Heart left ventricle (tissue), 16 donors: Measurements from ENCODE around the gene SCAMP3. TPM values are rescaled to one million over a fixed set of nuclear protein-coding genes. Genes with fewer than 3 reads are reported as not detected.
"Not testable (repeated sequence)": the region's sequence is repeated elsewhere in the genome, so short reads cannot be mapped to it uniquely, and the experiment has no call there.

Source experiments
- ATAC-seq, 4 donors: fragments of 200-7000 bp; cut with Tn5 transposase; one replicate each; pipeline ENCODE4 v1.9.1; 2020 to 2022; ENCODE audit warnings: moderate library complexity in 4 of 4, mild to moderate bottlenecking in 3 of 4, moderate number of reproducible peaks in 1 of 4
- DNase-seq, 5 donors: peaks; one replicate each; pipeline ENCODE4 v3.0.0-alpha.2; 2020
- H3K27ac ChIP-seq, 12 donors: fragments of 200-600 bp; sonication (generic) in 4 of 12; one replicate each; pipeline versions ENCODE4 v1.5.0 to v1.8.0; 2016 to 2022; ENCODE audit warnings: mild to moderate bottlenecking in 2 of 12
- H3K27me3 ChIP-seq, 9 donors: fragments of 200-600 bp; sonication (generic) in 2 of 9; one replicate each; pipeline versions ENCODE4 v1.5.1 to v1.8.0; 2016 to 2022; ENCODE audit warnings: mild to moderate bottlenecking in 3 of 9
- H3K36me3 ChIP-seq, 9 donors: fragments of 200-600 bp; sonication (generic) in 2 of 9; one replicate each; pipeline versions ENCODE4 v1.5.0 to v1.8.0; 2018 to 2022; ENCODE audit warnings: mild to moderate bottlenecking in 2 of 9
- H3K4me1 ChIP-seq, 12 donors: fragments of 200-600 bp; sonication (generic) in 4 of 12; one replicate each; pipeline versions ENCODE4 v1.5.0 to v1.8.0; 2016 to 2022; ENCODE audit warnings: mild to moderate bottlenecking in 3 of 12
- H3K4me3 ChIP-seq, 12 donors: fragments of 200-600 bp; sonication (generic) in 4 of 12; one replicate each; pipeline versions ENCODE4 v1.5.0 to v1.8.0; 2017 to 2022; ENCODE audit warnings: mild to moderate bottlenecking in 9 of 12, moderate library complexity in 4 of 12
- H3K9me3 ChIP-seq, 12 donors: fragments of 200-600 bp; sonication (generic) in 4 of 12; one replicate each; pipeline versions ENCODE4 v1.5.0 to v1.8.0; 2016 to 2022; ENCODE audit warnings: mild to moderate bottlenecking in 1 of 12
- POLR2A ChIP-seq, 2 donors: fragments of 450-650 bp; IDR thresholded peaks; one replicate each; pipeline ENCODE4 v1.6.1; 2017; ENCODE audit warnings: antibody characterized with exemption in 2 of 2, mild to moderate bottlenecking in 2 of 2, moderate library complexity in 2 of 2
- WGBS, 4 donors: extraction: QIAGEN DNeasy Blood & Tissue Kit in 2 of 4; methylation state at CpG; one replicate each; pipeline versions ENCODE4 v1.1.5 to v1.1.7; 2013 to 2018; 5-methylcytosine and 5-hydroxymethylcytosine counted together
- intact Hi-C, 10 donors: fragments of 100-400 bp; cut with DNase I; formaldehyde crosslinking; loops; one replicate each; pipeline versions ENCODE4 v1.11.1 to v1.14.2; 2022
- polyA plus RNA-seq, 2 donors: library from polyadenylated mRNA; stranded (reverse); fragments of 200-250 nt; gene quantifications; one replicate each; pipeline ENCODE4 v1.2.3, GENCODE V29; 2013
- total RNA-seq, 9 donors: library from RNA; depleted of rRNA in 2 of 9; stranded (reverse); fragments of >200 nt in 2 of 9; fragmentation: NEBNext Ultra II Directional in 3 of 9; extraction: Animal tissue kit (Norgen Biotek cat#: 25700) in 3 of 9; gene quantifications; one replicate each; pipeline versions ENCODE4 v1.1.0 to v1.2.4, GENCODE V29; 2016 to 2023
- TF ChIP-seq, protein P1 (sequence below), 12 donors: fragments of 200-600 bp; sonication (generic) in 4 of 12; IDR thresholded peaks; one replicate each; pipeline versions ENCODE4 v1.5.0 to v1.8.0; 2018 to 2022; ENCODE audit warnings: antibody characterized with exemption in 12 of 12, mild to moderate bottlenecking in 5 of 12
- donor health status: ischemic (EF 13 %, LVEDD 7.1; RV severe dilation, severe dysfunction).
- donor health status: healthy with polysubstance abuse.
- donor health status: DM: no; HTN: yes; CAD: no.
- donor health status: DM: no; HTN: no; CAD: no.
- donor health status: ischemic (EF 25% LVEDD 6.9; RV normal size, moderate dysfunction).
- donor health status: ischemic (EF 25% LVEDD 5.7; RV mildly dilated, moderate dysfunction).
- donor health status: healthy.
- donor health status: DM: yes; HTN: yes; CAD: no.
- donor health status: ischemic (EF 35%, LVEDD 5.7; RV mildly dilated, moderate dysfunction).
- donor health status: nonischemic (EF 11% LVEDD 7.7; RV severe dilation, severe dysfunction).
- donor health status: DM: yes; HTN: yes; CAD: no.
- donor health status: PGD.
- donor health status: ischemic (EF 29% LVEDD 5.4; RV normal size, mild dysfunction).
- donor health status: nonischemic (EF 23%, LVEDD 6.1; RV moderate dilation, normal function).

The SCAMP3 gene
- total and polyA plus RNA-seq, 11 donors: 51.2 to 123 (median 65.8) TPM

GRCh38 chr1:155219592-155220031, 42.5 kb downstream of the SCAMP3 start:
- no peak for TF ChIP-seq POLR2A (IDR thresholded peaks at IDR 0.05)
- TF ChIP-seq, protein P1, sequence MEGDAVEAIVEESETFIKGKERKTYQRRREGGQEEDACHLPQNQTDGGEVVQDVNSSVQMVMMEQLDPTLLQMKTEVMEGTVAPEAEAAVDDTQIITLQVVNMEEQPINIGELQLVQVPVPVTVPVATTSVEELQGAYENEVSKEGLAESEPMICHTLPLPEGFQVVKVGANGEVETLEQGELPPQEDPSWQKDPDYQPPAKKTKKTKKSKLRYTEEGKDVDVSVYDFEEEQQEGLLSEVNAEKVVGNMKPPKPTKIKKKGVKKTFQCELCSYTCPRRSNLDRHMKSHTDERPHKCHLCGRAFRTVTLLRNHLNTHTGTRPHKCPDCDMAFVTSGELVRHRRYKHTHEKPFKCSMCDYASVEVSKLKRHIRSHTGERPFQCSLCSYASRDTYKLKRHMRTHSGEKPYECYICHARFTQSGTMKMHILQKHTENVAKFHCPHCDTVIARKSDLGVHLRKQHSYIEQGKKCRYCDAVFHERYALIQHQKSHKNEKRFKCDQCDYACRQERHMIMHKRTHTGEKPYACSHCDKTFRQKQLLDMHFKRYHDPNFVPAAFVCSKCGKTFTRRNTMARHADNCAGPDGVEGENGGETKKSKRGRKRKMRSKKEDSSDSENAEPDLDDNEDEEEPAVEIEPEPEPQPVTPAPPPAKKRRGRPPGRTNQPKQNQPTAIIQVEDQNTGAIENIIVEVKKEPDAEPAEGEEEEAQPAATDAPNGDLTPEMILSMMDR (IDR thresholded peaks at IDR 0.05): no peak
- ATAC-seq (peak in 3 of 4 donors; percentile 18 to 32 (median 25)), DNase-seq (peak in 1 of 5 donors; percentile 28)
- Histone ChIP-seq H3K27me3 (no peaks in the 10 kb centered on the region), H3K4me3 (peak overlapping the region in 2 of 12 donors; percentile 10 to 37), H3K27ac (peak overlapping the region in 1 of 12 donors; percentile 65), H3K9me3 (no peaks in the 10 kb centered on the region), H3K4me1 (peaks cover 0 to 55% (median 4%) of the 10 kb centered on the region in 12 donors), H3K36me3 (peaks cover 0 to 9% (median 0%) of the 10 kb centered on the region in 9 donors)
- 0 to 33% (median 22%) methylated on average over 1 of the region's 1 CpG for WGBS, 4 donors
- intact Hi-C loops: loop anchor here in 2 of 10 donors (10.0 kb wide), 1 partner anchor 45 kb away; the partner anchor contains the start of genes KRTCAP2 (in 2 of the 2) and TRIM46 (in 2 of the 2)

GRCh38 chr1:155218854-155219591, 43.1 kb downstream of the SCAMP3 start:
- no peak for TF ChIP-seq POLR2A (IDR thresholded peaks at IDR 0.05)
- TF ChIP-seq, protein P1 (IDR thresholded peaks at IDR 0.05): no peak
- ATAC-seq (peak; percentile 27 to 68 (median 52)), DNase-seq (no peak)
- peaks cover 0 to 9% (median 0%) of the 10 kb centered on the region in 9 donors for H3K36me3 ChIP-seq
- H3K27ac ChIP-seq: peak overlapping the region in 1 of 12 donors; percentile 65
- intact Hi-C loops: no loop called here
- no peaks in the 10 kb centered on the region for H3K27me3 ChIP-seq
- H3K9me3 ChIP-seq: no peaks in the 10 kb centered on the region
- H3K4me3 ChIP-seq: peak overlapping the region in 9 of 12 donors; percentile 4 to 37 (median 18)
- H3K4me1 ChIP-seq: peaks cover 0 to 49% (median 4%) of the 10 kb centered on the region in 12 donors
- WGBS, 4 donors: 37 to 50% (median 39%) methylated on average over 7 of the region's 7 CpGs

DNA sequence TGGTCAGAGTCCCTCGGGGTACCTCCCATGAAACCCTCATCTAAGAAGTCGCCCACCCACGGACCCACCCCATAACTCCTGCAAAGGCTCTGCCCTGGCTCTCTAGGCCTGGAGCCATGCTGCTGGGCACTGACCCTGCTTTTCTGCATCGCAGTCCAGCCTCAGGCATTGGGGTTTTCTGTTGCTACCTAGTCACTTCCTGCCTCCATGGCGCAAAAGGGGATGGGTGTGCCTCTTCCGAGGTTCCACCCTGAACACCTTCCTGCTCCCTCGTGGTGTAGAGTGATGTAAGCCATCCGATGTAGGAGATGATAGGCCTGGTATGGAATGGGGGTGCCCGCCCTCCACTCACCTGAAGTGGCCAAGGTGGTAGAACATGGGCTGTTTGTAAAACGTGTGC, 47.5 kb downstream of the SCAMP3 start:
- WGBS, 4 donors: 67 to 78% (median 72%) methylated on average over 4 to 9 of the region's 10 CpGs
- H3K27ac ChIP-seq, H3K27me3 ChIP-seq, H3K9me3 ChIP-seq, intact Hi-C loops, H3K4me3 ChIP-seq, ATAC-seq: not testable (repeated sequence)
- peak in 1 of 5 donors; percentile 27 for DNase-seq
- Histone ChIP-seq H3K4me1 (peaks cover 0 to 24% (median 7%) of the 10 kb centered on the region in 12 donors), H3K36me3 (peaks cover 0 to 19% (median 8%) of the 10 kb centered on the region in 9 donors)

GRCh38 chr1:155212051-155212440, 50.1 kb downstream of the SCAMP3 start:
- H3K4me3 ChIP-seq, intact Hi-C loops, H3K9me3 ChIP-seq, H3K27me3 ChIP-seq, ATAC-seq: not testable (repeated sequence)
- peaks cover 0 to 37% (median 22%) of the 10 kb centered on the region in 12 donors for H3K4me1 ChIP-seq
- WGBS, 4 donors: 40 to 74% (median 69%) methylated on average over 1 to 7 of the region's 7 CpGs
- peaks cover 0 to 19% (median 8%) of the 10 kb centered on the region in 9 donors for H3K36me3 ChIP-seq
- peak in 1 of 5 donors; percentile 27 for DNase-seq
- peak overlapping the region in 3 of 12 donors; percentile 43 to 69 (median 68) for H3K27ac ChIP-seq

DNA sequence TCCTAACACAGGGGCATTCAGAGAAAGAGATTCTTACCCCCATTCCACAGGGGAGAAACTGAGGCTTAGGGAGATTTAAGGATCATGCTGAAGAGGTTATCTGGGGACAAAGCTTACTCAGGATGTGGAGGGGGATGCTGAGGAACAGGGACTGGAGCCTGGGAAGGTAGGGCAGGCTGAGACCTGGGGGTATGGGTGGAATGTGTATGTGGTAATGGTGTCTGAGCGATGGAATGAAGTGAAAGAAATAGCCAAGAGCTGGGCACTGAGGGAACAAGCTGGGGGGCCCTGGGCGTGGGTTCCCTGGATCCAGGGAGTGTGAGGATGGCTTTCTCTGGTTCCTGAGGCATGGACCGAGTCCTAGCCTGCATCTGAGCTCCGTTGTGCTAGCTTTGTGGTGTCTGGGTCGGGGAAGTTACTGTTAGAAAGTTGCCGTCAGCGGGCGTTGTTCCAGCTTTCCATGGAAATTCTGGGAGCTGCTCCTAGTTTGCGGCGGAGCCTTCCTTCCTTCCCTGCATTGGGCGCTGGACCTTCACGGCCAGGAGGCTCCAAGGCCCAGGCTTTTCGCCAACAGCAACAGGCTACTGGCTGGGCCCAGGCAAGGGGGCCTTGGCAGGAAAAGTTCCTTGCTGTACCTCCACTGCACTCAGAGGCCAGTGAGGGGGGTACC, 50.6 kb downstream of the SCAMP3 start:
- peak in 3 of 5 donors; percentile 35 to 74 (median 57) for DNase-seq
- Histone ChIP-seq H3K27ac (peak overlapping the region in 3 of 12 donors; percentile 43 to 78 (median 69)), H3K4me1 (peaks cover 0 to 43% (median 27%) of the 10 kb centered on the region in 12 donors), H3K36me3 (peaks cover 0 to 19% (median 8%) of the 10 kb centered on the region in 9 donors)
- H3K27me3 ChIP-seq, H3K4me3 ChIP-seq, intact Hi-C loops, ATAC-seq, H3K9me3 ChIP-seq: not testable (repeated sequence)
- WGBS, 4 donors: 51 to 72% (median 64%) methylated on average over 13 of the region's 13 CpGs
